C1 segment of cervical spinal cord (tissue), 14 donors: Measurements from ENCODE around the gene EMID1.
A peak's percentile ranks its signal among the peaks of the same experiment; 100 is the strongest.

Experiments
- DNase-seq, 14 donors: peaks; one replicate each; lab custom pipeline; 2025; lab: John Stamatoyannopoulos, UW

The EMID1 gene

GRCh38 chr22:29194184-29194583 is 11.5 kb upstream of the EMID1 start:
- no peak for DNase-seq

GRCh38 chr22:29195118-29195963 is 10.4 kb upstream of the EMID1 start:
- no peak for DNase-seq

GRCh38 chr22:29195964-29196666 is 9.6 kb upstream of the EMID1 start:
- no peak for DNase-seq

GRCh38 chr22:29197096-29197495 is 8.6 kb upstream of the EMID1 start:
- no peak for DNase-seq

- no peak for DNase-seq
Measured at GRCh38 chr22:29198240-29198639, 7.5 kb upstream of the EMID1 start.

GRCh38 chr22:29199702-29200400 is 5.8 kb upstream of the EMID1 start:
- DNase-seq, result no peak

DNA sequence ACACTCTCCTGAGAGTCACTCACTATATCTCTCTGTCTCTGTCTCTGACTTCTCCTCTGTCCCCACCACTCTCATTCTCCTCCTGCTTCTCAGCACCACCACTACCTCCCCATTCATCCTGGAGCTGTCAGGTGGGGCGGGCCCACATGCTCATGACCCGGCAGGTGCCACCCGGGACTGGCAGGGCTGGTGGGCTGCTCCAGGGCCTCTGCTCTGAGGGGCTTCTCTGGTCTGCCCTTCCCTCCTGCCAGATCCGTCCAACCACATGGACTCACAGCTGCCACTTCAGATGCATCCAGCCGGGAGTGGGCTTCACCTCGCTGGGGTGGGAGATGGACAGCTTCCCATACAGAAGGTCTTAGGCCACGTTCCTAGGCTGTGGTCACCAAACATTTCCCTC is 4.8 kb upstream of the EMID1 start:
- DNase-seq, result no peak

DNA sequence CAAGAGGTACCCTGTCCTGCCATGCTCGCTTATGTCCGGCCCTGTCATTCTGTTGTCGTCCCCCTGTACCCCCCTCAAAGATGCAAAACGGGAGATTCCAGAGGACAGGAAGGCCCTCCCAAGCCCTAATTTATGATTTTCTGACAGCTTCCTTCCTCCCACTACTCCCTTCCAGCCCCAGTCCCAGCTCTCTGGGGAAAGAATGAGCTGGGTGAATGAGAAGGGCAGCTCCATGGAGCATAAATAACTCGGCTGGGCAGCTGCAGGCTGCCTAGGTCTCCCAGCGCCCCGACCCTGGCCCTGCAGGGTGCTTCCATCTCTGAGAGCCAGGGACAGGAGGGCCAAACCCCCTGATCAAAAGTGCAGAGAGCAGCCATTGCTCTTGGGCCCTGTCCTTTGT is 3.9 kb upstream of the EMID1 start:
- DNase-seq, result no peak

DNA sequence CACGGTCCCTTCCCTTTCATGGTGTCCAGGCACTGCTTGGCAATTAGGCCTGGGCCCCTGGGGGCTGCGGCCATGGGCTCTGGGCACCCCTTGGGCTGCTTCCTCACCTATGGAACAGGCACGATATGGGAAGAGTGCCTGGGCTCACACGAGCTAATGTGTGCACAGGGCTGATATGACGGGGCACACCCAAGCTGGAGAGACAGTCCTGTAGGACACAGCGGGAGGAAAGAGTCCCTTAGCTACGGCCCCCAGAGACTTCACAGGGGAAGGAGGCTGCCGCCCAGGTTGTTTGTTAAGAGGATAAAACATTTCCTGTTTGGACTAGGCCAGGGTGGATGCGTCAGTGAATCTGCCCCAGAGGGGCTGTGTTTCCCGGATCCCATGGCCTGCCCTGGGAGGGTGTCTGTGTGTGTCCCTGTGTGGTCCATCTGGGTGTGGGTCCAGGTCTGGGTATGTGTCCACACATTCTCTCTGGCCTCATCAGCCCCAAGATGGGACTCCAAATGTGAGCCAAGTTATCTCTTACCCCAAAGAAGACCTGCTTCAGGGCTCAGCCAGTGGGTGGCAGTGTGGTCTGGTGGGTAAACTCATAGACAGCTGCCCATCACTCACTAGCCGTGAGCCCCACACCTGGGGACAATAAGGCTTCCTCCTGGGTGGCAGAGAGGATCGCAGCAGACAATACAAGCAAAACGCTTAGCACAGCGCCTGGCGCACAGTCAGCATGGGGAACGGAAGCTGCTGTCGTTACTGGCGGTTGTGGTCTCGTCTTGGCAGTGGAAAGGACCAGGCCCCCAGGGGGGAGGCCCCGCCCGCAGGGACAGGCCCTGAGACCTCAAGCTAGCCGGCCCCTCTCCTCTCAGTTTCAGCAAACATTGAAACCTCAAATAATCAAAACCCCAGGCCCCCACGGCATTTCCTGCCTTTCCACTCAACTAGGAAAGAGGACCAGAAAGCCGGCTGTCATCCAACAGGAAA is 3.2 kb upstream of the EMID1 start:
- DNase-seq, result peak in 5 of 14 donors; percentile 23 to 45 (median 31)

DNA sequence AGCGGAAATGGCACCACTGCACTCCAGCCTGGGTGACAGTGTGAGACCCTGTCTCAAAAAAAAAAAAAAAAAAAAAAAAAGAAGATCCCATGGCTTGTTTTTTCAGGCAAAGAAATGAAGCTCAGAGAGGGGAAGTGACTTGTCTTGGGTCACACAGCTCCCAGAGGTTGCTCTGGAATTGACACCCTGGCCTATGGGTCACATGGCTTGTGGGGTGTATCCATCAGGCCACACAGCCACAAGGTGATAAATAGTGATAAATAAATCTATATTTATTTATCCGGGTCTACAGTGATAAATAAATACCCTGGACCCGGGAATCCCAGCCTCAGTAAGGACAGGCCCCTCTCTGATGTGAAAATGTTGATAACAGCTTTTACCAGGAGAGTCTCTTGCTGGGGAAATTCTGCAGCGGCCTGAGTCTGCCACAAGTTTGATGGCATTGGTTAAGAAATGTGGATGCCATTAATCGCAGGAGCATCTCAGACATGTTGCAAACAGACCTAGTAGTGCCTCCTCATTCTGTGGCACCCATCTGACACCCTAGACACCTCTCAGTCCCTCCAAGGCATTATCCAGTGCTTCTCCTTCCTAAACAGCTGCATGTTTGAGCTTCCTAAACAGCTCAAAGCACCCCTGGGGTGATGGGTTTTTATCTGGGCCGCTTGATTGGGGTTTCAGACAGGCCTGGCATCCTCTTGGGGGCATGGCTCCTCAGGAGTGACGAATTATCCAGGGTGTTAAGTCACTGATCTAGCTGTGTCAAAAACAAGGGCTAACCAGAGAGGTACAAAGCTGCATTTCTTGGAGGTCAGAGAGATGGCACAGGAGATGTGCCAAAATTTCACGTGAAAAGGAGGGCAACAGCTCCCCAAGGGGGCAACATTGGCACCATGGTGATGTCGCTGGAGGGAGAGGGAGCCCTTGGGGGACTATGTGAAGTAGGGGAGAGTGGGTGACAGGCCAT is 1.9 kb upstream of the EMID1 start:
- no peak for DNase-seq

GRCh38 chr22:29204455-29205183 is 1.1 kb upstream of the EMID1 start:
- DNase-seq, result no peak

DNA sequence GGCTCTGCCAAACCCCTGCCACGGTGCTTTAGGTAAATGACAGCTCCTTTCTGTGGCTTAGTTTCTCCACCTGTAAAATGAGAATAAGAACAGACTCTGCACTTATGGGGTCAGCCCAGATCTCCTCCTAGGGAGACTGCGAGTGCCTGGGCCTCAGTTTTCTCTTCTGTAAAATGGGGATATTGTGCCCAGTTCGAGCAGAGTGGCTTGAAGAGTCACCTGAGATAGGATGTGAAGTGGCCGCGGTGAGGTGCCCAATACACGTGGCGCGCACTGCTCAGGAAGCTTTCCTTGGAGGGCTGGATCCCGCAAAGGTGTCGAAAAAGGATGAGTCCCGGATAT is 473 bp upstream of the EMID1 start:
- DNase-seq, result no peak

- DNase-seq, result no peak
Measured at GRCh38 chr22:29206372-29207242, 911 bp downstream of the EMID1 start.

DNA sequence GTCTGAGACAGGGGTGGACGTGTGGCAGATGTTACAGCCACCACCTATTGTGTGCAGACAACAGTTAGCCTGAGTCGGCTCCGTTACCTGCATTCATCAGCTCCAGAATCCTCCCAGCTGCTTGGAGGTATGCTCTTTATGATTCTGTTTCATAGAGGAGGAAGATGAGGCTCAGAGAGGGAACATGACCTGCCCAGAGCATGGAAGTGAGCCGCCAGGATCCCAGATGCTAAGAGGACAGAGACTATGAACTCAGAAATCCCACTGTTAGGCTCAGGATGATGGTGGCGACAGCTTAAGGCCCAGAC is 1.5 kb downstream of the EMID1 start:
- DNase-seq, result no peak

- DNase-seq, result no peak
Measured at GRCh38 chr22:29207562-29208501, 2.1 kb downstream of the EMID1 start.

DNA sequence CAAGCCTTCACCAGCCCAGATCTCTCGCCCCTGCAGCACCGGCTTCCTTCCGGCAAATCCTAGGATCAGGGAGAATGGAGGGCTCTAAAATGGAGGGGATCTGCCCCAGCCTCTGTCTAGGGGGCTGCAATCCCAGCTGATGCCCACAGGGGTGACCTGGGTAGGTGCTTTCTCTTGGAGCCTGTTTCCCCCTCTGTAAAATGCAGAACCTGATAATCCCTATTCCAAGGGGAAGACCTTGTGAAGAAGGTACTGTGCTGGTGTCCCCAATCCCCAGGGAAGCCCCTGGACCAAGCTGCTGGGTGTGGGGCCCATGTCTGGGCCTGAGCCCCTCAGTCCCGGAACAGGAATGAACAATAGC is 2.8 kb downstream of the EMID1 start:
- no peak for DNase-seq

- peak in 2 of 14 donors; percentile 16 to 34 for DNase-seq
Measured at GRCh38 chr22:29208879-29209623, 3.4 kb downstream of the EMID1 start.
